Glutamatergic neuron (in vitro differentiated cells): Measurements from ENCODE around the gene KRTAP19-8. TPM values are rescaled to one million over a fixed set of nuclear protein-coding genes. Genes with fewer than 3 reads are reported as not detected.

Source experiments
- DNase-seq: peaks from one replicate; pipeline ENCODE4 v3.0.0; 2022
- H3K27ac Mint-ChIP-seq: one replicate; pipeline ENCODE4 v1.8.0; 2020; ENCODE audit warnings: mild to moderate bottlenecking, mixed read lengths, inconsistent platforms; ENCODE audit not compliant: unreplicated experiment
- H3K27me3 Mint-ChIP-seq: one replicate; pipeline ENCODE4 v1.8.0; 2020; ENCODE audit warnings: mild to moderate bottlenecking, moderate library complexity, mixed read lengths, inconsistent platforms; ENCODE audit not compliant: unreplicated experiment
- H3K36me3 Mint-ChIP-seq: one replicate; pipeline ENCODE4 v1.8.0; 2020; ENCODE audit warnings: mild to moderate bottlenecking, mixed read lengths, inconsistent platforms; ENCODE audit not compliant: unreplicated experiment
- H3K4me1 Mint-ChIP-seq: one replicate; pipeline ENCODE4 v1.8.0; 2020; ENCODE audit warnings: mild to moderate bottlenecking, low read depth, mixed read lengths, inconsistent platforms; ENCODE audit not compliant: unreplicated experiment
- H3K4me3 Mint-ChIP-seq: one replicate; pipeline ENCODE4 v1.8.0; 2020; ENCODE audit warnings: mild to moderate bottlenecking, mixed read lengths, inconsistent platforms; ENCODE audit not compliant: unreplicated experiment
- H3K9me3 Mint-ChIP-seq: one replicate; pipeline ENCODE4 v1.8.0; 2020; ENCODE audit warnings: mild to moderate bottlenecking, moderate library complexity, mixed read lengths, inconsistent platforms; ENCODE audit not compliant: unreplicated experiment
- CTCF ChIP-seq: fragments of 200-600 bp; sonication (generic); IDR thresholded peaks from one replicate; pipeline ENCODE4 v1.5.0; 2021; ENCODE audit not compliant: partially characterized antibody, unreplicated experiment
- total RNA-seq: library from RNA; stranded (reverse); fragmentation: NEBNext Ultra II Directional; extraction: Animal tissue kit (Norgen Biotek cat#: 25700); gene quantifications from one replicate; pipeline ENCODE4 v1.2.1, GENCODE V29; 2021; ENCODE audit not compliant: unreplicated experiment

The KRTAP19-8 gene
- total RNA-seq, 1 donor from 2014 or later = not detected

GRCh38 chr21:31030367-31031106, 7.7 kb downstream of the KRTAP19-8 start:
- no peak overlapping the region for H3K27ac Mint-ChIP-seq
- H3K4me1 Mint-ChIP-seq = no peaks in the 10 kb centered on the region
- TF ChIP-seq CTCF = no peak
- no peaks in the 10 kb centered on the region for H3K9me3 Mint-ChIP-seq
- H3K27me3 Mint-ChIP-seq = no peaks in the 10 kb centered on the region
- no peak overlapping the region for H3K4me3 Mint-ChIP-seq
- no peaks in the 10 kb centered on the region for H3K36me3 Mint-ChIP-seq
- no peak for DNase-seq

GRCh38 chr21:31023680-31024079, 14.6 kb downstream of the KRTAP19-8 start:
- H3K36me3 Mint-ChIP-seq = no peaks in the 10 kb centered on the region
- TF ChIP-seq CTCF = no peak
- no peaks in the 10 kb centered on the region for H3K9me3 Mint-ChIP-seq
- H3K4me3 Mint-ChIP-seq = no peak overlapping the region
- no peaks in the 10 kb centered on the region for H3K4me1 Mint-ChIP-seq
- no peaks in the 10 kb centered on the region for H3K27me3 Mint-ChIP-seq
- no peak overlapping the region for H3K27ac Mint-ChIP-seq
- DNase-seq = no peak

- Mint-ChIP-seq H3K27me3 (peaks cover 1% of the 10 kb centered on the region), H3K4me1 (no peaks in the 10 kb centered on the region), H3K27ac (no peak overlapping the region), H3K9me3 (no peaks in the 10 kb centered on the region), H3K4me3 (no peak overlapping the region), H3K36me3 (no peaks in the 10 kb centered on the region)
- no peak for DNase-seq
- no peak for TF ChIP-seq CTCF
These were observed 16.0 kb downstream of the KRTAP19-8 start for GRCh38 chr21:31022306-31022705.

GRCh38 chr21:31018232-31018631, 20.0 kb downstream of the KRTAP19-8 start:
- no peak for DNase-seq
- no peak overlapping the region for H3K4me3 Mint-ChIP-seq
- H3K4me1 Mint-ChIP-seq = no peaks in the 10 kb centered on the region
- H3K27me3 Mint-ChIP-seq = peaks cover 2% of the 10 kb centered on the region
- H3K36me3 Mint-ChIP-seq = no peaks in the 10 kb centered on the region
- TF ChIP-seq CTCF = no peak
- no peak overlapping the region for H3K27ac Mint-ChIP-seq
- H3K9me3 Mint-ChIP-seq = no peaks in the 10 kb centered on the region

GRCh38 chr21:31014891-31015290, 23.4 kb downstream of the KRTAP19-8 start:
- Mint-ChIP-seq H3K4me3 (no peak overlapping the region), H3K36me3 (no peaks in the 10 kb centered on the region), H3K27ac (no peak overlapping the region), H3K4me1 (no peaks in the 10 kb centered on the region), H3K9me3 (no peaks in the 10 kb centered on the region), H3K27me3 (peaks cover 2% of the 10 kb centered on the region)
- TF ChIP-seq CTCF = no peak
- DNase-seq = no peak
